ENCODE results near the gene AKAP11. TPM values are rescaled to one million over a fixed set of nuclear protein-coding genes. Genes with fewer than 3 reads are reported as not detected.
"Not testable (repeated sequence)": the region's sequence is repeated elsewhere in the genome, so short reads cannot be mapped to it uniquely, and the experiment has no call there.

AKAP11 gene
- total and polyA plus RNA-seq, 9 of the 15 experiments (the other 6 are each of a cell fraction or from before 2014, with no cell fraction given): 2.2 to 31.3 (median 10.9) TPM

GRCh38 chr13:42225051-42225450, 46.9 kb upstream of the AKAP11 start (continued):
- TF ChIP-seq ZNF583 (CRISPR knock-in tag; IDR thresholded peaks at IDR 0.05) (no peak), KLF16 (IDR thresholded peaks at IDR 0.05) (no peak), E2F8 (IDR thresholded peaks at IDR 0.05; ENCODE audit: low read depth, partially characterized antibody) (no peak), ZKSCAN3 (CRISPR knock-in tag; IDR thresholded peaks at IDR 0.05) (no peak), MCM3 (IDR thresholded peaks at IDR 0.05) (no peak), RAD21 (CRISPR knock-in tag; conservative IDR thresholded peaks at IDR 0.05 in 1 of 2, IDR thresholded peaks at IDR 0.05 in 1 of 2) (no peak), POLR2AphosphoS2 (IDR thresholded peaks at IDR 0.05; ENCODE audit: low read length) (no peak)

GRCh38 chr13:42226759-42227158, 45.2 kb upstream of the AKAP11 start:
- FAIRE-seq; CTCF ChIA-PET (ENCODE audit: low intra/inter-chr PET ratio); BruUV-seq (replicated peaks); H3K9me3 ChIP-seq (replicated peaks; ENCODE audit: control insufficient read depth, insufficient read depth, low read depth, low read length); DNase-seq (ENCODE audit: extremely low read depth in 1 of 4, low spot score in 3 of 4); intact Hi-C loops (cut with micrococcal nuclease); H3K27ac ChIP-seq (ENCODE audit: extremely low read depth, low read depth, low read length); H4K20me1 ChIP-seq (replicated peaks; ENCODE audit: control insufficient read depth, insufficient read depth, low read length); H3K36me3 ChIP-seq (ENCODE audit: control insufficient read depth, insufficient read depth, low read length); H3K9me1 ChIP-seq (ENCODE audit: control insufficient read depth, insufficient read depth, low read length); H3K27me3 ChIP-seq (ENCODE audit: control insufficient read depth in 2 of 2, insufficient read depth in 2 of 2, low read length in 2 of 2); H3K4me2 ChIP-seq (ENCODE audit: insufficient read depth, low read length); H2AFZ ChIP-seq (ENCODE audit: low read depth, low read length); H3K9ac ChIP-seq (ENCODE audit: insufficient read depth in 1 of 2, low read depth in 2 of 2, low read length in 2 of 2); ATAC-seq; H3K4me1 ChIP-seq (replicated peaks in 1 of 2; ENCODE audit: control insufficient read depth in 2 of 2, insufficient read depth in 2 of 2, low read length in 2 of 2); H3K4me3 ChIP-seq; in situ Hi-C loops (cut with MboI); H3K79me2 ChIP-seq (ENCODE audit: control insufficient read depth, insufficient read depth, low read length): not testable (repeated sequence)
- peak; percentile 63 for TF ChIP-seq ZNF146 (CRISPR knock-in tag; IDR thresholded peaks at IDR 0.05; ENCODE audit: unreplicated experiment)
- POLR2A ChIA-PET: interaction anchor here (1.1 kb wide), 1 partner anchor 44 kb away, joined by 3 read pairs; no protein-coding TSS in a partner anchor
- WGBS (ENCODE audit: insufficient coverage, low coverage, missing lambda C conversion rate): 82% methylated on average over 1 of the region's 5 CpGs

Measured in K562 (cell line).